ENCODE measurements around the gene RTN4RL1.

DNA sequence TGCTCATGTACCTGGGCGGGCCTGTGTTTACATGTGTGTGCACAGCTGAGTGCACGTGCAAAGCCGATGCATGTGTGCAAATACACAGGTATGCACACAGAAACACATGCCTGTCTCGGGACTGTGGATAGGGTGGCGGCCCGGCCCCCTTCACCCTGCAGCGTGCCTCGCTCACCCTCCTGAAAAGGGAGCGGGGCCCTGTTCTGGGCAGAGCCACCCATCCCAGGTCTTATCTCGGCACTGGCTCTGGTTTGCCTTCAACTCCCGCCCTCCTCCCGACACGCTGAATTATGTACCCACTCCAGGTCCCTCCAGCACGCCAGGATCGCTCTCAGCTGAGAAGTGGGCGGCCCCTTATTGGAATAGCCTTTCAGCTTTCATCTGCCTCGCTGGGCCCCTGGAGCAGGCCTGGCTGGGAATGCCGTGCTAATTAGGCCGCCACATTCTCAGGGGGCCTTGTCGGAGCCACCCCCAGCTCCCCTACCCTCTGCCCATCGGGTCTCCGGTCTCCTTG, 77.8 kb downstream of the RTN4RL1 start:
- TF ChIP-seq, protein P1, sequence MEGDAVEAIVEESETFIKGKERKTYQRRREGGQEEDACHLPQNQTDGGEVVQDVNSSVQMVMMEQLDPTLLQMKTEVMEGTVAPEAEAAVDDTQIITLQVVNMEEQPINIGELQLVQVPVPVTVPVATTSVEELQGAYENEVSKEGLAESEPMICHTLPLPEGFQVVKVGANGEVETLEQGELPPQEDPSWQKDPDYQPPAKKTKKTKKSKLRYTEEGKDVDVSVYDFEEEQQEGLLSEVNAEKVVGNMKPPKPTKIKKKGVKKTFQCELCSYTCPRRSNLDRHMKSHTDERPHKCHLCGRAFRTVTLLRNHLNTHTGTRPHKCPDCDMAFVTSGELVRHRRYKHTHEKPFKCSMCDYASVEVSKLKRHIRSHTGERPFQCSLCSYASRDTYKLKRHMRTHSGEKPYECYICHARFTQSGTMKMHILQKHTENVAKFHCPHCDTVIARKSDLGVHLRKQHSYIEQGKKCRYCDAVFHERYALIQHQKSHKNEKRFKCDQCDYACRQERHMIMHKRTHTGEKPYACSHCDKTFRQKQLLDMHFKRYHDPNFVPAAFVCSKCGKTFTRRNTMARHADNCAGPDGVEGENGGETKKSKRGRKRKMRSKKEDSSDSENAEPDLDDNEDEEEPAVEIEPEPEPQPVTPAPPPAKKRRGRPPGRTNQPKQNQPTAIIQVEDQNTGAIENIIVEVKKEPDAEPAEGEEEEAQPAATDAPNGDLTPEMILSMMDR (IDR thresholded peaks at IDR 0.05; ENCODE audit: low read depth, low read length, poor library complexity, severe bottlenecking), result no peak
- no peak for TF ChIP-seq EZH2phosphoT487 (IDR thresholded peaks at IDR 0.05; ENCODE audit: borderline replicate concordance, low read length)
